Measurements from ENCODE around the gene GEN1.

GEN1 gene

GRCh38 chr2:17765398-17765797, 11.5 kb downstream of the GEN1 start:
- TF ChIP-seq, protein P1, sequence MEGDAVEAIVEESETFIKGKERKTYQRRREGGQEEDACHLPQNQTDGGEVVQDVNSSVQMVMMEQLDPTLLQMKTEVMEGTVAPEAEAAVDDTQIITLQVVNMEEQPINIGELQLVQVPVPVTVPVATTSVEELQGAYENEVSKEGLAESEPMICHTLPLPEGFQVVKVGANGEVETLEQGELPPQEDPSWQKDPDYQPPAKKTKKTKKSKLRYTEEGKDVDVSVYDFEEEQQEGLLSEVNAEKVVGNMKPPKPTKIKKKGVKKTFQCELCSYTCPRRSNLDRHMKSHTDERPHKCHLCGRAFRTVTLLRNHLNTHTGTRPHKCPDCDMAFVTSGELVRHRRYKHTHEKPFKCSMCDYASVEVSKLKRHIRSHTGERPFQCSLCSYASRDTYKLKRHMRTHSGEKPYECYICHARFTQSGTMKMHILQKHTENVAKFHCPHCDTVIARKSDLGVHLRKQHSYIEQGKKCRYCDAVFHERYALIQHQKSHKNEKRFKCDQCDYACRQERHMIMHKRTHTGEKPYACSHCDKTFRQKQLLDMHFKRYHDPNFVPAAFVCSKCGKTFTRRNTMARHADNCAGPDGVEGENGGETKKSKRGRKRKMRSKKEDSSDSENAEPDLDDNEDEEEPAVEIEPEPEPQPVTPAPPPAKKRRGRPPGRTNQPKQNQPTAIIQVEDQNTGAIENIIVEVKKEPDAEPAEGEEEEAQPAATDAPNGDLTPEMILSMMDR (conservative IDR thresholded peaks at IDR 0.05), result no peak
- no peak overlapping the region for H3K27ac ChIP-seq

GRCh38 chr2:17768894-17769293, 15.0 kb downstream of the GEN1 start:
- no peak overlapping the region for H3K27ac ChIP-seq
- TF ChIP-seq, protein P1 (conservative IDR thresholded peaks at IDR 0.05), result no peak

DNA sequence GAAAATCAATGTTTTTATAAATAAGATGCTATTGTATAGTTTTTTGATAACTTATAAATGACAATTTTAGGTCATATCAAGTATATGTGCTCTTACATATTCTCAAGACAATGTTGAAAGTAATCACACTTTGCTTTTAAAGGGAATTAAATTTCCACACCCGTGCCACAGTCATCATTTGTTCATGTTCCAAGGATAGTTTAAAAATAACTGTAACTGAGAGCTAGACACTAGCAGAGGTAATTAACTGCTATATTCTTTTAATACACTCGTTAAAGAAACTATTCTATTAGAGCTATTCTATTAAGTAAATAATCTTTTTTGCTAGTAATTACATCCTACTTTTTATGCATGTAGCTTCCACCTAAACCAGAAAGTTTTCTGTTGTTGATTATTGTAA, 18.0 kb downstream of the GEN1 start:
- no peak overlapping the region for H3K27ac ChIP-seq
- TF ChIP-seq, protein P1 (conservative IDR thresholded peaks at IDR 0.05), result no peak

GRCh38 chr2:17772532-17772931, 18.6 kb downstream of the GEN1 start:
- TF ChIP-seq, protein P1 (conservative IDR thresholded peaks at IDR 0.05), result no peak

DNA sequence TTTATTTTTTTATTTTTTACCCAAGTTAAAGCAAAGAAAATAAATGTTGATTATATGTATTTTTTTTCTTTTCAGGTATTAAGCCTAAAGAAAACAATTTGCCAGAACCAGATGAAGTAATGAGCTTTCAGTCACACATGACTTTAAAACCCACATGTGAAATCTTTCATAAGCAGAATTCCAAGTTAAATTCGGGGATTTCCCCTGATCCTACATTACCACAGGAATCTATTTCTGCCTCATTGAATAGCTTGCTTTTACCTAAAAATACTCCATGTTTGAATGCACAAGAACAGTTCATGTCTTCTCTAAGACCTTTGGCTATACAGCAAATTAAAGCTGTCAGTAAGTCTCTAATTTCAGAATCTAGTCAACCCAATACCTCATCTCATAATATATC, 26.6 kb downstream of the GEN1 start:
- H3K27ac ChIP-seq, result no peak overlapping the region
- TF ChIP-seq, protein P1 (conservative IDR thresholded peaks at IDR 0.05), result no peak

More at GRCh38 chr2:17772532-17772931, 18.6 kb downstream of the GEN1 start:
- H3K27ac ChIP-seq, result no peak overlapping the region

GRCh38 chr2:17781482-17781881, 27.5 kb downstream of the GEN1 start:
- TF ChIP-seq, protein P1 (conservative IDR thresholded peaks at IDR 0.05), result no peak

DNA sequence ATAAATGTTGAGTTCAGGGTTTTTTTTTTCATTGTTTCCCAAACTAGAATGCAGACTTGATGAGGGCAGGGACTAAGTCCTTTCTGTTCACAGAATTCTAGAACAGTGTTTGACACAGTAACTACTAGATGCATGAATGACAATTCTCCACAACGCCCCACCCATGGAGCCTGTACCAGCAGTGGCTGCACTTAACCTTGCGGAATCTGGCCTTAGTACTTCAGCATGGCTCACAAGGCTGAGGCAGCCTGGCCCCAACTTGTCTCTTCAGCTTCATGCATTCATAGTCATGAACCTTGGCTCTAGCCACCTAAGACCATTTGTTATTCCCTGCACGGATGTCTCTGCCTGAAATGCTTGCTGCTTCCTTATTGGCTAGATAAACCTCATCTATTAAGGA, 32.8 kb downstream of the GEN1 start:
- TF ChIP-seq, protein P1 (conservative IDR thresholded peaks at IDR 0.05), result no peak

More at GRCh38 chr2:17781482-17781881, 27.5 kb downstream of the GEN1 start:
- H3K27ac ChIP-seq, result no peak overlapping the region

More for the DNA sequence above, 32.8 kb downstream of the GEN1 start:
- no peak overlapping the region for H3K27ac ChIP-seq
